ENCODE data around the gene RALGPS1. TPM values are rescaled to one million over a fixed set of nuclear protein-coding genes. Genes with fewer than 3 reads are reported as not detected.

RALGPS1 gene
- total RNA-seq, 4 donors from 2014 or later = 7.3 to 22.4 (median 15.4) TPM

- TF ChIP-seq CTCF (IDR thresholded peaks at IDR 0.05) (no peak), POLR2A (IDR thresholded peaks at IDR 0.05) (no peak)
- whole genome bisulfite sequencing, 2 donors = 89 to 98% methylated on average over 1 of the region's 1 CpG
- no peak overlapping the region for H3K4me3 ChIP-seq (ENCODE audit: low read depth, poor library complexity, severe bottlenecking)
- intact Hi-C loops (cut with DNase I; ENCODE audit: low total_unique reads) = no loop called here
- no peak for DNase-seq (ENCODE audit: low spot score in 2 of 2)
These were observed 354.9 kb downstream of the RALGPS1 start for GRCh38 chr9:127269449-127269848.

Other genes starting within 250 kb of the RALGPS1 start
- gene ZBTB43, start 109.7 kb upstream of the RALGPS1 start, total RNA-seq = 100 to 1,000 TPM in 1 of 4 donors, 10 to 100 TPM in 3; 26.9 to 153 (median 35.6) TPM
- gene ZBTB34, start 54.1 kb upstream of the RALGPS1 start, total RNA-seq = 10 to 100 TPM; 12.0 to 13.8 (median 13.1) TPM
- 10 to 100 TPM; 10.5 to 37.8 (median 18.5) TPM for gene ANGPTL2, start 207.9 kb downstream of the RALGPS1 start, total RNA-seq

Data from lower leg skin (tissue), 4 donors.